ENCODE measurements around the gene PYM1. TPM values are rescaled to one million over a fixed set of nuclear protein-coding genes. Genes with fewer than 3 reads are reported as not detected.
"Not testable (repeated sequence)": the region's sequence is repeated elsewhere in the genome, so short reads cannot be mapped to it uniquely, and the experiment has no call there.

Gene PYM1
- total and polyA plus RNA-seq, 2 of the 4 experiments (the other 2 are of a cell fraction), result 26.5 to 27.8 TPM

DNA sequence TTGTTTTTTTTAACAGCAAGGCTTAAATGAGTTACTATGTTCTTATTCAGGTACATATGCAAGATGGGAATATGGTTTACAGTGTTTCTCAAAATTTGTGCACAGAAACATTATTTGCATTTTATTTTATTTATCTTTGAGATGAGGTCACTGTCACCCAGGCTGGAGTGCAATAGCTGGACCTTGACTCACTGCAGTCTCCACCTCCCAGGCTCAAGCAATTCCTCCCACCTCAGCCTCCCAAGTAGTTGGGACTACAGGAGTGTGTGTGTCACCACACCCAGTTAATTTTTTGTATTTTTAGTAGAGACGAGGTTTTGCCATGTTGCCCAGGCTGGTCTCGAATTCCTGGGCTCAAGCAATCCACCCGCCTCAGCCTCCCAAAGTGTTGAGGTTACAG, 8.7 kb downstream of the PYM1 start:
- CTCF ChIA-PET, result not testable (repeated sequence)
- ATAC-seq (ENCODE audit: low read depth), result peak; percentile 88

More for the DNA sequence above, 8.7 kb downstream of the PYM1 start:
- TF ChIP-seq CEBPB (IDR thresholded peaks at IDR 0.05; ENCODE audit: low read depth, low read length), result peak; percentile 38; the same call in 1 of the 2 replicates
- H2AFZ ChIP-seq (replicated peaks; ENCODE audit: low read length, poor library complexity); H3K36me3 ChIP-seq (ENCODE audit: control insufficient read depth, insufficient read depth, low read length); H4K8ac ChIP-seq (ENCODE audit: low read depth in 2 of 2, low read length in 2 of 2); H2BK20ac ChIP-seq (ENCODE audit: low read depth, low read length); H2BK15ac ChIP-seq (ENCODE audit: low read depth, low read length); H3K4me2 ChIP-seq (ENCODE audit: low read depth, low read length); H3K9me3 ChIP-seq (ENCODE audit: control insufficient read depth, insufficient read depth, low read length); H3K56ac ChIP-seq (ENCODE audit: extremely low read depth, insufficient read depth, low read length); H3K18ac ChIP-seq (ENCODE audit: low read depth, low read length); H4K91ac ChIP-seq (ENCODE audit: insufficient read depth, low read depth, low read length); H4K20me1 ChIP-seq (ENCODE audit: insufficient read depth, low read length); H3K27me3 ChIP-seq (ENCODE audit: control insufficient read depth, insufficient read depth, low read length); H3K4me3 ChIP-seq (ENCODE audit: insufficient read depth, low read depth, low read length); H3K14ac ChIP-seq (replicated peaks; ENCODE audit: low read depth, low read length); dilution Hi-C loops (cut with HindIII; ENCODE audit: low sequenced_read_pairs, unreplicated experiment); H3K9ac ChIP-seq (ENCODE audit: low read depth, low read length); H3K4me1 ChIP-seq (ENCODE audit: control insufficient read depth, insufficient read depth, low read length); POLR2A ChIA-PET (ENCODE audit: unreplicated experiment); H3K27ac ChIP-seq (ENCODE audit: insufficient read depth, low read length); H4K5ac ChIP-seq (ENCODE audit: low read depth, low read length); H3K23ac ChIP-seq (ENCODE audit: low read depth, low read length); H2AK5ac ChIP-seq (ENCODE audit: low read depth, low read length); in situ Hi-C loops (cut with MboI; ENCODE audit: low sequenced_read_pairs); H2BK120ac ChIP-seq (ENCODE audit: low read depth, low read length); BruUV-seq (replicated peaks); H2AK9ac ChIP-seq (replicated peaks; ENCODE audit: low read depth, low read length, poor library complexity); H3K4ac ChIP-seq (ENCODE audit: low read depth, low read length): not testable (repeated sequence)
- peak overlapping the region; percentile 5 for H2BK5ac ChIP-seq (ENCODE audit: low read depth, low read length, poor library complexity, severe bottlenecking)
- H3K79me1 ChIP-seq (ENCODE audit: low read depth in 1 of 2, low read length in 2 of 2), result peaks cover 33 to 70% of the 10 kb centered on the region in 2 experiments
- intact Hi-C loops (cut with micrococcal nuclease), result loop anchor here (10.0 kb wide), 1 partner anchor 1486 kb away; no protein-coding TSS in a partner anchor
- no CpG with 5 or more reads among the region's 3 CpGs for WGBS, 2 experiments (ENCODE audit: extremely low coverage in 2 of 2, insufficient read length in 1 of 2)
- peaks cover 14% of the 10 kb centered on the region; the same call in 1 of the 2 replicates for H3K9me1 ChIP-seq (ENCODE audit: insufficient read depth, low read length)
- DNase-seq, result peak; percentile 69

Measured in IMR-90 (cell line).